CD4-positive, alpha-beta T cell treated with Interleukin-4 for 1 hour (primary cell): Measurements from ENCODE around the gene FMO2.
A peak's percentile ranks its signal among the peaks of the same experiment; 100 is the strongest.
"Not testable (repeated sequence)": the region's sequence is repeated elsewhere in the genome, so short reads cannot be mapped to it uniquely, and the experiment has no call there.

Source experiments
- DNase-seq, 2 donors: peaks; one replicate each; pipeline ENCODE4 v3.0.0-alpha.2; 2020 to 2022

The FMO2 gene

GRCh38 chr1:171220081-171220420 is 35.0 kb downstream of the FMO2 start:
- no peak for DNase-seq

- DNase-seq = no peak
Measured at GRCh38 chr1:171220581-171221054, 35.5 kb downstream of the FMO2 start.

GRCh38 chr1:171221665-171222591 is 36.8 kb downstream of the FMO2 start:
- DNase-seq = no peak

GRCh38 chr1:171222936-171223335 is 37.8 kb downstream of the FMO2 start:
- no peak for DNase-seq

- DNase-seq = not testable (repeated sequence)
Measured at GRCh38 chr1:171224257-171224656, 39.2 kb downstream of the FMO2 start.

GRCh38 chr1:171226747-171227370 is 41.8 kb downstream of the FMO2 start:
- DNase-seq = peak; percentile 16 to 18

- DNase-seq = no peak
Measured at GRCh38 chr1:171231326-171231725, 46.2 kb downstream of the FMO2 start.

GRCh38 chr1:171233183-171233582 is 48.1 kb downstream of the FMO2 start:
- no peak for DNase-seq

GRCh38 chr1:171236231-171236630 is 51.1 kb downstream of the FMO2 start:
- DNase-seq = not testable (repeated sequence)

GRCh38 chr1:171243878-171244277 is 58.8 kb downstream of the FMO2 start:
- no peak for DNase-seq

- peak; percentile 21 to 36 for DNase-seq
Measured at GRCh38 chr1:171245458-171246064, 60.5 kb downstream of the FMO2 start.

- DNase-seq = no peak
Measured at GRCh38 chr1:171247501-171247900, 62.4 kb downstream of the FMO2 start.

- DNase-seq = no peak
Measured at GRCh38 chr1:171248302-171248701, 63.2 kb downstream of the FMO2 start, which contains the start of gene FMO1. Gene FMO1 (plus strand): TSS chr1:171248494. CDS start chr1:171258088, 9,594 bp downstream.

- no peak for DNase-seq
Measured at GRCh38 chr1:171248841-171249240, 63.7 kb downstream of the FMO2 start.

GRCh38 chr1:171250263-171250662 is 65.2 kb downstream of the FMO2 start:
- no peak for DNase-seq

- DNase-seq = peak; percentile 6 to 24
Measured at GRCh38 chr1:171251042-171251951, 66.2 kb downstream of the FMO2 start.

- no peak for DNase-seq
Measured at GRCh38 chr1:171251952-171252300, 66.8 kb downstream of the FMO2 start.

- DNase-seq = peak in 1 of 2 donors; percentile 44
Measured at GRCh38 chr1:171252482-171252881, 67.4 kb downstream of the FMO2 start.

- DNase-seq = no peak
Measured at GRCh38 chr1:171254859-171255258, 69.8 kb downstream of the FMO2 start.

GRCh38 chr1:171256940-171257606 is 72.0 kb downstream of the FMO2 start:
- no peak for DNase-seq

GRCh38 chr1:171257607-171258076 is 72.5 kb downstream of the FMO2 start:
- DNase-seq = no peak

- DNase-seq = no peak
Measured at GRCh38 chr1:171258429-171258828, 73.3 kb downstream of the FMO2 start.
